Inferior parietal cortex (tissue), 1 donor: ENCODE data around the gene C17orf100.

ENCODE experiments used
- DNase-seq: peaks from one replicate; pipeline ENCODE4 v3.0.0-alpha.2; 2016; ENCODE audit errors: extremely low spot score

C17orf100 gene

GRCh38 chr17:6669479-6670212, 18.1 kb downstream of the C17orf100 start:
- no peak for DNase-seq

DNA sequence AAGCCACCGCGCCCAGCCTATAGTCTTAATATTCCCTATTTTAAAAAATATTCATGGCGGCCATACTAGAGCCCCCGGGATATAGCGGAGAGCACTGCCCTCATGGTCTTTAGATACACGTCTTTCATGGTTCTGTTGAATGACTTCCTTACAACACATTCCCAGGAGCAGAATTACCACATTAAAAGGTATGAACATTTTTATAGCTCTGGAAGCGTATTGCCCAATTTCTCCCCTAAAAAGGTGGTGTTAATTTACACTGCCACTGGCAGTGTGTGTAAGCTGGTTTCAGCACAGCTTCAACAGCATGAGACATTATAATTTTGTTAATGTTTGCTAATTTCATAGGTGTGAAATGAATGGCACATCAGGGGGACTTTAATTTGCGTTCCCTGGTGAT, 19.0 kb downstream of the C17orf100 start:
- DNase-seq, result no peak

DNA sequence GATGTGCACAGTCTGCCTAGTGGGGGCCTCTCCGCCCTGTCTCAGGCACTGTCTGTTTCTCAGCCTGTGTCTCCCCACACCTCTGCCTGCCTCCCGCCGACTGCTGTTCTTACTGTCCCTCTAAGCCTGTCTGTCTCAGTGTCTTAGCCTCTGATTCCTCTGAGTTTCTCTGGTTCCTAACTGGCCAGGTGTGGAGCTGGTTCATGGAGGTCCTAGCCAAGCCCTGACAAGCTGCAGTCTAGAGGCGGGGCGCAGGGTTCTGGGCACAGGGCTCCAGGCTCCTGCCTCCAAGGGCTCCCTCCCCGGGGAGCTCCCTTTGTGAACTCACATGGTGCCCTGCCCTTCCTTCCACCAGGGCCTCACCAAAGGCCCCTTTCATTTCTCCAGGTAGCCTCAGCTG, 19.4 kb downstream of the C17orf100 start:
- no peak for DNase-seq

- DNase-seq, result no peak
These were observed 19.9 kb downstream of the C17orf100 start for GRCh38 chr17:6671431-6671830.

DNA sequence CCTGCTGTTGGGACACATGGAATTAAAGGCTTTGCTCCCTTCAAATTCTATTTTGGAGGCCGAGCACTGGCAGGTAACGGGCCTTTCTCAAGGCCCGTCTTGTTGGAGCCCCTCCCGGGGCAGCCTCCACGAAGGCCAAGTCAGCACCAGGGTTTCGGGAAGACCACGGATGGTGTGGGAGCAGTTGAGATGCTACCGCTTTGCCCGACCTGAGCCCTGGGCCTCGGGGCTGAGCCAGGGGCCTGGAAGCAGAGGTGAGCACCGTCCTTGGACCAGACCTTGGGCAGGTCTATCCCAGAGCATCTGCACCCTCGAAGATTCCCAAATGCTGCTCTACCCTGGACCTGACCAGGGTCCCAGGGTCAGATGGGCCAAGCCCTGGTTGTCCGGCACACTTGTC, 23.0 kb downstream of the C17orf100 start:
- no peak for DNase-seq

- DNase-seq, result no peak
These were observed 23.8 kb downstream of the C17orf100 start for GRCh38 chr17:6675201-6675825.

DNA sequence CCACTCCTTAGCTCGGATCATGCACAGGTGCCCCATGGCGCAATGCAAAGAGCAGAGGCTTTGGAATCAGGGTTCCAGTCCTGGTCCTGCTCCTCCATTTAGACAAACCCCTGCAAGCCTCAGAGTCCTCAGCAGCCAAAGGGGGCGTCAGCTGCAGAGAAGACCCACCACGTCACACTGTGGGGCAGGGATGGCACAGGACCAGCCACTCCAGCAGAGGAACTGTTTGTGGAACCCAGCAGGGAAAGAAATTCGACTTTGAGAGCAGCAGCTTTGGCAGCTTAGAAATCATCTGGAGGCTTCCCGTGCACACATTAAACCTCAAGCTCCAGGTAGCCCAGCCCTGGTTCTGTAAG, 25.2 kb downstream of the C17orf100 start:
- no peak for DNase-seq

DNA sequence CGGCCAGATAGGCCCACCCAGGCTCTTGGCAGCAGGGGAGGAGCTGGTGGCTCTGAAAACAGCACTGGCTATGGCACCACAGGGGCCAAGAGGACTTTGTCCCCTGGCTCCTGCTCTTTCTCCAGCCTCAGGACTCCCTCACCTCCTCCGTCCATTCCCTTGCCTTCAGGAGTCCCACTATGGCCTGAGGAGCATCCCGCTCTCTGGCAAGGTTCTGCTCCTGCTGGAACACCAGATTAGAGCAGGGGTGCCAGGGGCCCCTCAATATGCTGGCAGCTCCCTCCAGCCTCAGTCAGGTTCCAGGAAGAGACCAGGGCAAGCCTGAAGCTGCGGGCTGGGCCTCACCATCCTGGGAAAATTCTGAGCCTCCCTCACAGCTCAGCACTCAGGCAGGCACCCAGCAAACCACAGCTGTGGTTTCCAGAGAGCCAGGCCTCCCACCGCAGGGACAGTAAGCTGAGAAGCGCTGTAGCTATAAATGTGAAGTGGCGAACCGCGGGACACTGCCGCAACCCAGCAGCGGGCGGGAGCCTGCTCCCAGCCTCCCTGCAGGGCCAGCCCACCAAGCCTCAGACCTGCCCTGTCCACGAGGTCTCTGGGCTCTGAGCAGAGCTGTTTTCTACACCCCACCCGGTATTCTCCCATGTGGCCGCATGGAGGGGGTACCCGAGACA, 25.7 kb downstream of the C17orf100 start:
- DNase-seq, result no peak

GRCh38 chr17:6677946-6678345, 26.4 kb downstream of the C17orf100 start:
- no peak for DNase-seq

DNA sequence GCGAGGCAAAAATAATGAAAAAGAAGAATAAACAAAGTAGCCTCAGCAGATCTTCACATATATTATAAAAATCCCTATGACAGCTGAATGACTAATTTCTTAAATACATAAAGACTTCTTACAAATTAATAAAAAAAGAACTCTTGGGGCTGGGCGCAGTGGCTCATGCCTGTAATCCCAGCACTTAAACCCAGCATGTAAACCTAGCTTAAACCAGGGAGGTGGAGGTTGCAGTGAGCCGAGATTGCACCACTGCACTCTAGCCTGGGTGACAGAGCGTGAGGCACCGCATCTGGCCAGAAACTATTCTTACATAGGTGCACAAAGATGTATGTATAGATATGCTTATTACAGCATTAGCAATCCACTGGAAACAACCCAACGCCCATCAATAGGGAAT, 27.7 kb downstream of the C17orf100 start:
- no peak for DNase-seq

DNA sequence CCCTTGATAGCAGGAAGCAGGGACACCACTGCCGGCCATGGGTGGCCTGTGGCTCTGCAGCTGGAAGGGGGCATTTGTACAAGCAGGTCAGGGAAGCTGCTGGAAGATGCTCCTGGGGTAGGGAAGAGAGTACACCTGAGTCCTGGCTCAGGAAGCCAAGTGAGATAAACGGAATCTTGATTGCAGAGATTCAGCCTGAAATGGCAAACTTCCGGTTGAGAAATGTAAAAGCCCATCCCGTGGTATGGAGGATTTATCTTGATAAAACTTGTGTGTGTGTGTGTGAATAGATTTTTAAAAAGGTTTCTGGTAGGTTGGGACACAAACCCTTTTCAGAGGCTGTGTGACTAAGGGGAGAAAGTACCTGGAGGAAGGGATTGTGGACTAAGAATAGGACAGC, 29.6 kb downstream of the C17orf100 start:
- no peak for DNase-seq

DNA sequence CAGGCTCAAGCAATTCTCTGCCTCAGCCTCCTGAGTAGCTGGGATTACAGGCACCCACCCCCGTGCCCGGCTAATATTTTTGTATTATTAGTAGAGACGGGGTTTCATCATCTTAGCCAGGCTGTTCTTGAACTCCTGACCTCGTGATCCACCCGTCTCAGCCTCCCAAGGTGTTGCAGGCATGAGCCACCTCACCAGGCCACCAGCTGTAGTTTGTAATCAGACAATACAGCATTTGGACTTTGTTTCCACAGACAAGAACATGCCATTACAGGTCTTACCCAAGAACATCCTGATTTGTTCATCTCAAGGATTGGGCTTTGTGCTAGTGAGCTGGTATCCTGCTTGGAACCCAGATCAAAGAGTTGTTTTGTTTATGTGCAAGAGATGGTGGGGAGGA, 30.1 kb downstream of the C17orf100 start:
- no peak for DNase-seq

DNA sequence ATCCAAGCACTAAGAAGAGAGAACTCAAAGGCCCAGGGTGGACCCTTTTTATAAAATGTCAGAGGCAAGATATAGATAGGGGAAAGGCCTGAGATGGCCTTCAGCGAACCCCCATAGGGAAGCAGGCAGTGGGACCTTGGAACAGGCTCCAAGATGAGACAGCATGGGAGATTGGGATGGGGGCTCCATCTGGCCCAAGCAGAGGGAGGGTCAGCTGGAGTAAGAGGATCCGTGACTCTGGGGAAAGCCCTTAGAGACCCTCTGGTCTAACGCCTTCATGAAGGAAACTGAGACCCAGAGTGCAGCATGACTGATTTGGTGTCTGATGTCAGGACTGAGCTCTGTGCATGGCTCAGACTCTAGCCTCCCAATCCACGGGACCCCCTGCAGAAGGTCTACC, 30.8 kb downstream of the C17orf100 start:
- no peak for DNase-seq

DNA sequence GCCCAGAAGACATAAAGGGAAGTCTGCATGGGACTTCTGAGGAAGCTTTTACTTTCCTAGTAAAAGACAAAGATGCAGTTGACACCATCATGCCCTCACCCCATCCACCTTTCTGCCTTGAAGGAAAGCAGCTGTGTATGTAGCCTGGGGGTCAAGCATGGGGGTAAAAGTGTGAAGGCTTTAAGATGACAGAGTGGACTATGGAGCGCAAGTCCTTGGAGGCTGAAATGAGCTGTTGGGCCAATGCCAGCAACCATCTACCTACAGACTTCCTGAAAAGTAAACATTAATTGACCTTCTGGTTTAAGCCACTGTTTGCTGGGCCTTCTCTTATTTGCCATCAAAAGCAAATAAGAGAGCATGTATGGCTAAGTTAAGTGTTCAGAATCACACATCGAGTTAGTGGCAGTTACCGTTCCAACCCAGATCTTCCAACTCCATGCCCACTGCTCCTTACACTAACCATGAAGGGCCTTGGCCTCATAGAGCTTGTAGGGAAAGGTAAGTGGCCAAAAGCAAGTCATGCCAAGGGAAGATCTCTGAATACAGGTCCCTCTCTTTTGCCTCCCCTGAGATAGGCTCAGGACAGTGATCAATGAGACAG, 31.6 kb downstream of the C17orf100 start:
- no peak for DNase-seq

- DNase-seq, result no peak
These were observed 32.3 kb downstream of the C17orf100 start for GRCh38 chr17:6683730-6684459.

DNA sequence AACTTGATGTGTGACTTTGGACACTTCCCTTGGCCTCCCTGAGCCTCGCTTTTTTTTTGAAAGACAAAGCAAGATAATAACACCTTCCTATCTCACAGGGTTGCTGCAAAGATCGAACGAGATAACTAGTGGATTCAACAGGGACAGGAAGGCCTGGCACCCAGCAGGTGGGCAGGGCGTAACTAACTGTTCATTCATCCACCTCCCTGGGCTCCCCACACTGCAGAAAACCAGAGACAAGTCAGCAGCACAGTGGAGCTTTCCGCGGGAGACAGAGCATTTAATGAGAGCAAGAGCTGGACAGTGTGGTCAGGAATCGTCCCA, 32.9 kb downstream of the C17orf100 start:
- no peak for DNase-seq

DNA sequence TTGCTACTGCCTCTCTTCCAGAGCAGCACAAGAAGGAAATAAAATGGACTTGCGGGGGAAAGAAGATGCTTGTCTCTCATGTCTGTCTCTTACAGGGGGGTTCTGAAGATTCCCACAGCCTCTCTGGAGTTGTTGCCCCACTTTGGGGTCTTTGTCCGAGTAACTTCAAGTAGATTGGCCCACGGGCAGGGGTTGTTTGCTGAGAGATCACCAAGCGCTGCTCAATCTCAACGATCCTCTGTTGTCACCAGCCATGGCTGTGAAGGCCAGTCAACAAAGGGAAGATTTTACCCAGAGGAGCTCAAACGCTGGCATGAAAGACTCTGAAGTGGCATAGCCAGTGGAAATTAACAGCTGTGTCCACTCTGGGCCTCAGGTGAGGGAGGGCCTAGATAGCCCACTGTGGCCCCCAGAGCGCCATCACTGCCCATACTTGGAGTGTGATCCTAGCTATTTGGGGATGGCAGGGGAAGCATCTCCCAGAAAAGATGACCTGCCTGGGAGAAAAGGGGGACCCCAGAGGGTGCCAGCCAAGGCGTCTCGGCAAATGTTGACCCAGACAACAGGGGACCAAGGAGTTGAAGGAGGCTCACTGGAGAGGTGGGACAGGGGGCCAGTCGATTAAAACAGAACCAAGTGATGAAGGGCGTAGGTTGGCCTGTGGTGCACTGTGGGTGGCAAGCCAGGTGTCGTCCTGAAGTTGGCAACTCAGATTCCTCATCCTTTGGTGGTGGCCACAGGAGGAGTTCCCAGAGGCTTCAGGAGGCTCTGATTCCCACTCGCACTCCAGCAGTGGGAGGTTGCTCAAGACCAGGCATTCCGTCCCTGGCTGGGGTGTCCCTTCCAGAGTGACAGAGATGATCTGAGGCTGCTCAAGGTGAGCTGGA, 33.6 kb downstream of the C17orf100 start:
- DNase-seq, result no peak

DNA sequence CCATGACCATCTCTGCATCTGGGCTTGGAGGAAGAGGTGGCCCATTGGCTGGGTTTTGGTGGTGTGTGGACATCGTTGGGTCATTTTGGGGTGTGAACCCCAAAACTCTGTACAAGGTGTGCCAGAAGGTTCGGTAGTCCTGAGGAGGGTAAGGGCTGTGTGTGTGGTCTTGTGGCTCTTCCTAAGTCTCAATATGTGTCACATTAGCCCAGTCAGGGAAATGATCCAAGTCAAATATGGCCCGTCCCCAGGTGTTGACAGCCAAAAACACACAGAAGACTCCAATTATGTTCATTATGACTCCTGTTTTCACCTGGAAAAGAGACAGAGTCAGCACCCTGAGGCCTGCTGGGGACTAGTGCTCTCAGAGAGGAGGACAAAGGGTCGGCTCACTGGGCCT, 34.5 kb downstream of the C17orf100 start:
- DNase-seq, result no peak

GRCh38 chr17:6688944-6689343, 37.4 kb downstream of the C17orf100 start:
- DNase-seq, result no peak

DNA sequence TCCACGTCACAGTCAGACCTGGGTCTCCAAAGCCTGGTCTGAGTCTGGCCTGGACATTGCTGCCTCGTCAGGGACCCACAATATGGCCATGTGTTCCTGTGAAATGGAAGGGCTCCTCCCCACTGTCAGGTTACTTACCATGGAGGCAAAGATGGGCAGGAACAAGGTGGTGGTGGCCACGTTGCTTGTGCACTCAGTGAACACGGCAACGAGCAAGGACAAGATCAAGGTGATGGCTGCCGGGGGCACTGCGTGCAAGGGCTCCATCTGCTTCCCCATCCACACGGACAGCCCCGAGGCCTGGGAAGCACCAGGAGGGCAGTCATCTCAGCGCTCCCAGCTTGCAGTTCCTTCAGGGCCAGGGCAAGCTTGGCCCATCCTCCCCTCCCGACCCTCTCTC, 39.1 kb downstream of the C17orf100 start:
- no peak for DNase-seq

GRCh38 chr17:6691546-6691945, 40.0 kb downstream of the C17orf100 start:
- DNase-seq, result no peak
